ENCODE data around the gene GDF10. TPM values are rescaled to one million over a fixed set of nuclear protein-coding genes. Genes with fewer than 3 reads are reported as not detected.

Gene GDF10
- total and polyA plus RNA-seq, 2 donors (not counting 3 experiments of a cell fraction or from before 2014, with no cell fraction given): not detected

GRCh38 chr10:47254611-47255010 is 45.4 kb upstream of the GDF10 start:
- TF ChIP-seq JUN (IDR thresholded peaks at IDR 0.05; ENCODE audit: borderline replicate concordance, insufficient read depth, insufficient read length, low read depth) (no peak), MYC (IDR thresholded peaks at IDR 0.05; ENCODE audit: low read depth, low read length) (no peak), GATA2 (IDR thresholded peaks at IDR 0.05; ENCODE audit: insufficient read depth, insufficient read length, low read depth, low read length) (no peak), FOS (IDR thresholded peaks at IDR 0.05; ENCODE audit: borderline replicate concordance, insufficient read depth, low read length) (no peak), POLR2AphosphoS5 (IDR thresholded peaks at IDR 0.05; ENCODE audit: insufficient read depth, low read depth, low read length) (no peak), POLR2A (IDR thresholded peaks at IDR 0.05; ENCODE audit: low read depth, low read length) (no peak), EZH2 (IDR thresholded peaks at IDR 0.05; ENCODE audit: borderline replicate concordance, low read depth, low read length, severe bottlenecking) (no peak)
- TF ChIP-seq, protein P1, sequence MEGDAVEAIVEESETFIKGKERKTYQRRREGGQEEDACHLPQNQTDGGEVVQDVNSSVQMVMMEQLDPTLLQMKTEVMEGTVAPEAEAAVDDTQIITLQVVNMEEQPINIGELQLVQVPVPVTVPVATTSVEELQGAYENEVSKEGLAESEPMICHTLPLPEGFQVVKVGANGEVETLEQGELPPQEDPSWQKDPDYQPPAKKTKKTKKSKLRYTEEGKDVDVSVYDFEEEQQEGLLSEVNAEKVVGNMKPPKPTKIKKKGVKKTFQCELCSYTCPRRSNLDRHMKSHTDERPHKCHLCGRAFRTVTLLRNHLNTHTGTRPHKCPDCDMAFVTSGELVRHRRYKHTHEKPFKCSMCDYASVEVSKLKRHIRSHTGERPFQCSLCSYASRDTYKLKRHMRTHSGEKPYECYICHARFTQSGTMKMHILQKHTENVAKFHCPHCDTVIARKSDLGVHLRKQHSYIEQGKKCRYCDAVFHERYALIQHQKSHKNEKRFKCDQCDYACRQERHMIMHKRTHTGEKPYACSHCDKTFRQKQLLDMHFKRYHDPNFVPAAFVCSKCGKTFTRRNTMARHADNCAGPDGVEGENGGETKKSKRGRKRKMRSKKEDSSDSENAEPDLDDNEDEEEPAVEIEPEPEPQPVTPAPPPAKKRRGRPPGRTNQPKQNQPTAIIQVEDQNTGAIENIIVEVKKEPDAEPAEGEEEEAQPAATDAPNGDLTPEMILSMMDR (IDR thresholded peaks at IDR 0.05; ENCODE audit: extremely low read depth in 1 of 2, insufficient read depth in 1 of 2, low read depth in 1 of 2, low read length in 2 of 2): no peak
- TF ChIP-seq, protein P2, sequence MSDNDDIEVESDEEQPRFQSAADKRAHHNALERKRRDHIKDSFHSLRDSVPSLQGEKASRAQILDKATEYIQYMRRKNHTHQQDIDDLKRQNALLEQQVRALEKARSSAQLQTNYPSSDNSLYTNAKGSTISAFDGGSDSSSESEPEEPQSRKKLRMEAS (IDR thresholded peaks at IDR 0.05; ENCODE audit: insufficient read depth, insufficient read length): no peak
- Histone ChIP-seq H3K36me3 (ENCODE audit: control insufficient read depth in 2 of 2, extremely low read depth in 1 of 2, insufficient read depth in 2 of 2, low read length in 2 of 2) (no peaks in the 10 kb centered on the region), H3K9me1 (replicated peaks; ENCODE audit: control insufficient read depth, extremely low read depth, insufficient read depth, low read length) (no peaks in the 10 kb centered on the region), H3K79me2 (ENCODE audit: control insufficient read depth, insufficient read depth, low read length) (no peaks in the 10 kb centered on the region), H3K4me1 (ENCODE audit: control insufficient read depth, extremely low read depth, insufficient read depth, low read length) (no peaks in the 10 kb centered on the region), H3K4me2 (ENCODE audit: insufficient read depth, low read length) (no peak overlapping the region), H3K9ac (replicated peaks; ENCODE audit: extremely low read depth, insufficient read depth, low read length) (no peak overlapping the region), H3K27ac (ENCODE audit: insufficient read depth, low read depth, low read length) (no peak overlapping the region), H3K27me3 (ENCODE audit: control insufficient read depth in 2 of 2, insufficient read depth in 2 of 2, low read length in 2 of 2) (no peaks in the 10 kb centered on the region), H2AFZ (ENCODE audit: low read depth, low read length) (no peak overlapping the region), H4K20me1 (replicated peaks; ENCODE audit: control insufficient read depth, extremely low read depth, insufficient read depth, low read length) (no peaks in the 10 kb centered on the region), H3K9me3 (replicated peaks; ENCODE audit: control insufficient read depth, insufficient read depth, low read length) (no peaks in the 10 kb centered on the region), H3K4me3 (replicated peaks in 1 of 3; ENCODE audit: insufficient read depth in 1 of 3, low read depth in 1 of 3, low read length in 3 of 3) (no peak overlapping the region)
- dilution Hi-C loops (cut with MboI; ENCODE audit: extremely low pct_ligation_motif_present, low sequenced_read_pairs) (no loop called here), intact Hi-C loops (cut with micrococcal nuclease) (no loop called here)
- no peak for FAIRE-seq
- ChIA-PET CTCF (no interaction called here), POLR2A (no interaction called here)
- no peak for DNase-seq (ENCODE audit: low read depth, low spot score)
- BruUV-seq (replicated peaks): no TSS peak
